PC-9 (cell line): ENCODE measurements around the gene TAF4. TPM values are rescaled to one million over a fixed set of nuclear protein-coding genes. Genes with fewer than 3 reads are reported as not detected.
"Not testable (repeated sequence)": the region's sequence is repeated elsewhere in the genome, so short reads cannot be mapped to it uniquely, and the experiment has no call there.

ENCODE experiments used
- BruUV-seq: library from RNA; stranded (reverse); fragments of 400-500 nt; replicated peaks from 2 replicates; lab custom pipeline; 2021; lab: Mats Ljungman, UMichigan
- CTCF ChIA-PET: fragments of 300-600 bp; sonication (Branson Sonifier 250); formaldehyde crosslinking; loops from one replicate; lab custom pipeline; 2022; ENCODE audit warnings: antibody characterized with exemption; lab: Charles Lee
- POLR2A ChIA-PET: fragments of 300-600 bp; sonication (Branson Sonifier 250); formaldehyde crosslinking; loops from one replicate; lab custom pipeline; 2022; ENCODE audit warnings: antibody characterized with exemption; ENCODE audit not compliant: unreplicated experiment; lab: Charles Lee
- DNase-seq, 2 experiments: peaks; one replicate each; pipeline versions ENCODE4 v3.0.0 to v3.0.0-alpha.2; 2015 to 2022; ENCODE audit warnings: mixed read lengths in 1 of 2
- H2AFZ ChIP-seq: fragments of 200-600 bp; sonication (generic); 2 replicates; pipeline ENCODE4 v1.8.1; 2017; ENCODE audit warnings: antibody characterized with exemption
- H3F3A ChIP-seq: fragments of 200-600 bp; sonication (generic); 2 replicates; pipeline ENCODE4 v1.8.1; 2017; ENCODE audit warnings: antibody characterized with exemption, mild to moderate bottlenecking, low read depth; ENCODE audit not compliant: insufficient read depth
- H3K27ac ChIP-seq: fragments of 200-600 bp; sonication (generic); 2 replicates; pipeline ENCODE4 v1.6.1; 2016; ENCODE audit warnings: mixed run types
- H3K27me3 ChIP-seq: fragments of 200-600 bp; sonication (generic); 2 replicates; pipeline ENCODE4 v1.6.1; 2016; ENCODE audit warnings: low read depth, mixed run types; ENCODE audit not compliant: insufficient read depth
- H3K36me3 ChIP-seq: fragments of 200-600 bp; sonication (generic); 2 replicates; pipeline ENCODE4 v1.6.1; 2016; ENCODE audit warnings: low read depth, mixed run types
- H3K4me1 ChIP-seq: fragments of 200-600 bp; sonication (generic); replicated peaks from 2 replicates; pipeline ENCODE4 v1.6.1; 2016; ENCODE audit warnings: mixed run types; ENCODE audit not compliant: insufficient read depth
- H3K4me2 ChIP-seq: fragments of 200-600 bp; sonication (generic); 2 replicates; pipeline ENCODE4 v1.6.1; 2017; ENCODE audit warnings: mixed run types
- H3K4me3 ChIP-seq: fragments of 200-600 bp; sonication (generic); 2 replicates; pipeline ENCODE4 v1.6.1; 2016; ENCODE audit warnings: mixed run types
- H3K79me2 ChIP-seq: fragments of 200-600 bp; sonication (generic); 2 replicates; pipeline ENCODE4 v1.6.1; 2017; ENCODE audit warnings: low read depth, mixed run types
- H3K9me2 ChIP-seq: fragments of 200-600 bp; sonication (generic); 2 replicates; pipeline ENCODE4 v1.8.1; 2017; ENCODE audit warnings: mild to moderate bottlenecking; ENCODE audit not compliant: insufficient read depth
- H3K9me3 ChIP-seq: fragments of 200-600 bp; sonication (generic); 2 replicates; pipeline ENCODE4 v1.8.1; 2016; ENCODE audit warnings: low read depth; ENCODE audit not compliant: insufficient read depth
- H4K20me1 ChIP-seq: fragments of 200-600 bp; sonication (generic); 2 replicates; pipeline ENCODE4 v1.8.1; 2017; ENCODE audit not compliant: insufficient read depth
- CTCF ChIP-seq: fragments of 200-600 bp; sonication (generic); conservative IDR thresholded peaks from 2 replicates; pipeline ENCODE4 v1.6.1; 2017; ENCODE audit warnings: mixed run types, antibody characterized with exemption, mild to moderate bottlenecking, moderate library complexity
- EZH2 ChIP-seq: fragments of 200-600 bp; sonication (generic); IDR thresholded peaks from 2 replicates; pipeline ENCODE4 v1.8.0; 2017; ENCODE audit warnings: antibody characterized with exemption, low read depth
- intact Hi-C: fragments of 100-400 bp; cut with micrococcal nuclease; formaldehyde crosslinking; loops from one replicate; pipeline ENCODE4 v1.10.0; 2022; ENCODE audit not compliant: unreplicated experiment
- total RNA-seq: library from RNA; stranded (reverse); gene quantifications from 2 replicates; pipeline ENCODE4 v1.2.3, GENCODE V29; 2021

TAF4 gene
- total RNA-seq, 1 experiment from 2014 or later: 32.5 TPM

DNA sequence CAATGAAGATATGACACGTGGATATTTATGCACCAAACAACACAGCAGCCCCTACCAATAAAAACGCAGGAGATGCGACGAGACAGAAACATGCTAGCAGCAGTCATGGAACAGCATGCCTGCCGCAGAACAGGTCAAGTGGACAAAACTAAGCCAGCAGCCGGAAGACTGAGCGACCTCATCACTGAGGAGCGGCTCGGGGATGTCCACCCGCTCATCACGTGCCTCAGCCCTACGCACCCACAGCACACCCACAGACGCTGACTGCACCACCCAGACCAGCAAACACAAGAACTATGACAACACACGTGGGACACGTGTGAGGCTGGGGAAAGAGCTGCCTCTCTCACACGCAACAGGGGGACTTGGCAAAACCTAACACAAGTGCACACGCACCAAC, 81.7 kb downstream of the TAF4 start:
- H3K36me3 ChIP-seq: no peaks in the 10 kb centered on the region
- no peaks in the 10 kb centered on the region for H3K9me2 ChIP-seq
- POLR2A ChIA-PET: no interaction called here
- CTCF ChIA-PET: no interaction called here
- H3K4me2 ChIP-seq: no peak overlapping the region
- peaks cover 14% of the 10 kb centered on the region; the same call in 1 of the 2 replicates for H4K20me1 ChIP-seq
- TF ChIP-seq EZH2 (no peak), CTCF (no peak)
- intact Hi-C loops: no loop called here
- no peak overlapping the region for H3K4me3 ChIP-seq
- 0 out of 2 replicates have a peak, but pooled peaks cover 9% of the 10 kb centered on the region for H3F3A ChIP-seq
- no TSS peak for BruUV-seq
- DNase-seq: no peak
- no peaks in the 10 kb centered on the region for H3K27me3 ChIP-seq
- H3K79me2 ChIP-seq: no peaks in the 10 kb centered on the region
- H2AFZ ChIP-seq: no peak overlapping the region
- H3K9me3 ChIP-seq: no peaks in the 10 kb centered on the region
- H3K4me1 ChIP-seq: no peaks in the 10 kb centered on the region
- no peak overlapping the region for H3K27ac ChIP-seq

DNA sequence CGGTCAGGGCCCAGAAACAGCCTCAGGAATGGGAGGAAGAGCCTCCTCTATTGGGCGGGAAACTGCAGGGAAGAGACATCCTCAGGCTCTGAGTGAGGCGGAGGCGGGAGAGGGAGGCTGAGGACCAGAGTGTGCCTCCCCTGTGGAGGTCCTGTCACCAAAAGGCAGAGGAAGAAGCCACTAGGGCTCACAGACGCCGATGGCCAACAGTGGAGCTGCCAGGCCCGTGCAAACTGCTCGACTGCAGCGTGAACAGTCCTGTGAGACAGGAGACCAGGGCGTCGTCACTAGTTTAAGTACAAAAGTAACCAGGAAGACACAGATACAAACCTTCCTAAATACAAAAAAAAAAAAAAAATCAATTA, 82.7 kb downstream of the TAF4 start:
- H3F3A ChIP-seq: 0 out of 2 replicates have a peak, but pooled peaks cover 4% of the 10 kb centered on the region
- H3K9me3 ChIP-seq: no peaks in the 10 kb centered on the region
- BruUV-seq: no TSS peak
- TF ChIP-seq EZH2: no peak
- TF ChIP-seq CTCF: no peak
- H3K4me2 ChIP-seq: no peak overlapping the region
- no peaks in the 10 kb centered on the region for H3K27me3 ChIP-seq
- H3K27ac ChIP-seq: no peak overlapping the region
- H3K79me2 ChIP-seq: no peaks in the 10 kb centered on the region
- CTCF ChIA-PET: no interaction called here
- POLR2A ChIA-PET: no interaction called here
- peaks cover 14% of the 10 kb centered on the region; the same call in 1 of the 2 replicates for H4K20me1 ChIP-seq
- DNase-seq: no peak
- H2AFZ ChIP-seq: no peak overlapping the region
- intact Hi-C loops: no loop called here
- H3K4me1 ChIP-seq: no peaks in the 10 kb centered on the region
- no peak overlapping the region for H3K4me3 ChIP-seq
- no peaks in the 10 kb centered on the region for H3K9me2 ChIP-seq
- no peaks in the 10 kb centered on the region for H3K36me3 ChIP-seq

- no peak for DNase-seq
- no peaks in the 10 kb centered on the region for H3K4me1 ChIP-seq
- intact Hi-C loops: no loop called here
- H3K4me2 ChIP-seq: no peak overlapping the region
- 0 out of 2 replicates have a peak, but pooled peaks cover 4% of the 10 kb centered on the region for H3F3A ChIP-seq
- ChIA-PET CTCF (no interaction called here), POLR2A (no interaction called here)
- peaks cover 14% of the 10 kb centered on the region; the same call in 1 of the 2 replicates for H4K20me1 ChIP-seq
- no TSS peak for BruUV-seq
- H2AFZ ChIP-seq: no peak overlapping the region
- no peaks in the 10 kb centered on the region for H3K36me3 ChIP-seq
- no peak overlapping the region for H3K27ac ChIP-seq
- no peaks in the 10 kb centered on the region for H3K9me3 ChIP-seq
- no peaks in the 10 kb centered on the region for H3K79me2 ChIP-seq
- no peaks in the 10 kb centered on the region for H3K27me3 ChIP-seq
- no peaks in the 10 kb centered on the region for H3K9me2 ChIP-seq
- TF ChIP-seq EZH2 (no peak), CTCF (no peak)
- no peak overlapping the region for H3K4me3 ChIP-seq
Measured at GRCh38 chr20:61982191-61982950, 83.3 kb downstream of the TAF4 start.

DNA sequence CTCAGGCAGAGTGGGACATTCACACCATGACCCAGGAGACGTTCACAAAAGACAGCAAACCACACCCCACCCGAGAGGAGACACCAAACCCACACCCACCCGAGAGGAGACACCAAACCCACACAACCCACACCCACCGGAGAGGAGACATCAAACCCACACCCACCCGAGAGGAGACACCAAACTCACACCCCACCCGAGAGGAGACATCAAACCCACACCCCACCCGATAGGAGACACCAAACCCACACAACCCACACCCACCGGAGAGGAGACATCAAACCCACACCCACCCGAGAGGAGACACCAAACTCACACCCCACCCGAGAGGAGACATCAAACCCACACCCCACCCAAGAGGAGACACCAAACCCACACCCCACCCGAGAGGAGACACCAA, 84.0 kb downstream of the TAF4 start:
- CTCF ChIA-PET, H2AFZ ChIP-seq, BruUV-seq, H3F3A ChIP-seq, H3K27me3 ChIP-seq, H3K79me2 ChIP-seq, POLR2A ChIA-PET, H3K9me2 ChIP-seq, H3K9me3 ChIP-seq, H3K4me2 ChIP-seq, H3K36me3 ChIP-seq, H3K27ac ChIP-seq, DNase-seq, H3K4me3 ChIP-seq, intact Hi-C loops, H3K4me1 ChIP-seq: not testable (repeated sequence)
- peaks cover 13% of the 10 kb centered on the region; the same call in 1 of the 2 replicates for H4K20me1 ChIP-seq
